ENCODE measurements around the gene ARHGAP12.
"Not testable (repeated sequence)": the region's sequence is repeated elsewhere in the genome, so short reads cannot be mapped to it uniquely, and the experiment has no call there.

The ARHGAP12 gene

DNA sequence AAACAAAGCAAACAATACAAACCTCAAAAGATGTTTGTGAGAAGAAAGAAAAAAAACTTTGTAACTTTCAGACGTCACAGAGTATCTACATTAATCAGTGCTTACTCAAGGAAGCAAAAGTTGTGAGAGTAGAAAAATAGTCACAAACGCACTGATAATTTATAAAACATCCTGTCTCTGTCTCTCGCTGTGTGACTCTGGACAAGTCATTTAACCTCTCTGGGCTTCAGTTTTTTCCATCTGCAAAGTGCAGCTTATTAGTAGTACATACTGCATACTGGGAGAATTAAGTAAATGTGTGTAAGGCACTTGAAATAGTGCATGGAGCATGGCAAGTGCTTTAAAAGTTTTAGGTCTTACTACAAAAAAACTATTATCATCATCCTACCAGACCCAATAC lies 3.8 kb downstream of the ARHGAP12 start:
- DNase-seq = no peak

GRCh38 chr10:31923389-31923788 lies 5.2 kb downstream of the ARHGAP12 start:
- no peak for DNase-seq

DNA sequence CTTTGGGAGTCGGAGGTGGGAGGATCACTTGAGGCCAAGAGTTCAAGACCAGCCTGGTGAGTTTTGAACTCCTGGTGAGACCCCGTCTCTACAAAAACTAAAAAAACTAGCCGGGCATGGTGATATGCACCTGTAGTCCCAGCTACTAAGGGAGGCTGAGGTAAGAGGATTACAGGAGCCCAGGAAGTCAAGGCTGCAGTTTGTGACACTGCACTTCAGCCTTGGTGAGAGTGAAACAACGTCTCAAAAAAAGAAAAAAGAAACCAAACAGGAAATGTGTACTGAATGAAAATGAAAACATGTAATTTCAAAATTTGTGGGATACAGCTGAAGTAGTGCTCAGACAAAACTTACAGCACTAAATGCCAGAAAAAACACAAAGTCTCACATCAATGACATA lies 7.6 kb downstream of the ARHGAP12 start:
- DNase-seq = no peak

- no peak for DNase-seq
Observed at GRCh38 chr10:31920538-31920937, 8.1 kb downstream of the ARHGAP12 start.

GRCh38 chr10:31918671-31919409 lies 9.8 kb downstream of the ARHGAP12 start:
- DNase-seq = no peak

GRCh38 chr10:31914370-31914769 lies 14.3 kb downstream of the ARHGAP12 start:
- no peak for DNase-seq

DNA sequence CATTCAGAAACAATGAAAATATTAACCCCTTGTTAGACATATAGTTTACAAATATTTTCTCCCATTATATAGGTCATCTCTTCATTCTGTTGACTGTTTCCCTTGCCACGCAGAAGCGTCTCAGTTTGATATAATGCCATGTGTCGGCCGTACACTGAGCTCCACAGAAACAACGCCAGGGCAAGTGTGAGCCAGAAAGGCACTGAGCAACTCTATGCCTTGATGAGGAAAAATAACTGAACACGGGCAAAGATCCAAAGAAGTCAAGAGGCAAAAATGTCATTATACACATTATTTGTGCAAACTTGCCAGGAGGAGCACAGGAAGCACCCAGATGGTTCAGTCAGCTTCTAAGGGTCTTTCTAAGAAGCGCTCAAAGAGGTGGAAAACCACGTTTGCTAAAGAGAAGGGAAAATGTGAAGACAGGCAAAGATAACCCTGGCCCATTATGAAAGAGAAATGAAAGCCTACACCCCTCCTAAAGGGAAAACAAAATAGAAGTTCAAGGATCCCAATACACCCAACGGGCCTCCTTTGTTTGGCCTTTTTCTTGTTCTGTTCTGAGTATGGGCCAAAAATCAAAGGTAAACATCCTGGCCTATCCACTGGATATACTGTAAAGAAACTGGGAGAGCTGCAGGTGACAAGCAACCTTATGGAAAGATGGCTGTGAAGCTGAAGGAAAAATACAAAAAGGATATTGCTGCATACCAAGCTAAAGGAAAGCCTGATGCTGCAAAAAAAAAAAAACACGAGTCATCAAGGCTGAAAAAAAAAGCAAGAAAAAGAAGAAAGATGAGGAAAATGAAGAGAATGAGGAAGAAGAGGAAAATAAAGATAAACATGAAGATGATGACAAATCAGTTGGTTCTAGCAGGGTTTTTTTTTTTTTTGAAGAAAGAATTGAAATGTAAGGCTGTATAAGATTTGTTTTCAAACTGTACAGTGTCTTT lies 15.5 kb downstream of the ARHGAP12 start:
- no peak for DNase-seq

- no peak for DNase-seq
Observed at GRCh38 chr10:31912289-31912688, 16.3 kb downstream of the ARHGAP12 start.

GRCh38 chr10:31910016-31910415 lies 18.6 kb downstream of the ARHGAP12 start:
- no peak for DNase-seq

- no peak for DNase-seq
Observed at GRCh38 chr10:31908157-31908556, 20.5 kb downstream of the ARHGAP12 start.

GRCh38 chr10:31906039-31906438 lies 22.6 kb downstream of the ARHGAP12 start:
- no peak for DNase-seq

DNA sequence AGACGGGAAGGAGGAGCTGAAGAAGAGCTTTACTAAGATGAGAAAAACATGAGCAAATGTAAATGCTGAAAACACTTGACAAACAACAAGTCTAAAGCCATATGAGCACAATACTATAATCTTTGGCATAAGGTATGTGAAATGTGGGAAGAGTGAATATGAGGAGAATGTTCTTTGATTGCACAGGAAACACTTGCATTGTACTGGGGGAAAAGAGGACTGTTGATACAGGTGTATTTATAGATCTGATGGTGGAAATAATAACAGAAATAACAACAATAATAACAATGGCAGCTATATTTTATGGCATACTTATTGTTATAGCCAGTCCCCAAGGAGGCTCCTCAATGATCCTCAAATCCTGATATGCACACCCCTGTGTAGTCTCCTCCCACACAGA lies 23.0 kb downstream of the ARHGAP12 start:
- DNase-seq = no peak

DNA sequence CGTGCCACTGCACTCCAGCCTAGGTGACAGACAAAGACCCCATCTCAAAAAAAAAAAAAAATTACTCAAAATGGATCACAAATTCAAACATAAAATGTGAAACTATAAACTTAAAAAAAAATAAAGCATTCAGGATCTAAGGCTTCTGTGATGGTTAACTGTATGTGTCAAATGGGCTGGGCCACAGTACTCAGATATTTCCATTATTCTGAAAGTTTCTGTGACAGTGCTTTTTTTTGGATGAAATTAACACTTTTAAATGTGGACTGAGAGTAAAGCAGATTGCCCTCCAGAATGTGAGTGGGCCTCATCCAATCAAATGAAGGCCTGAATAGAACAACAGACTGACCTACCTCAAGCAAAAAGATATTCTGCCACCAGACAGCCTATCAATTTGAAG lies 26.0 kb downstream of the ARHGAP12 start:
- DNase-seq = no peak

GRCh38 chr10:31897506-31897905 lies 31.1 kb downstream of the ARHGAP12 start:
- no peak for DNase-seq

DNA sequence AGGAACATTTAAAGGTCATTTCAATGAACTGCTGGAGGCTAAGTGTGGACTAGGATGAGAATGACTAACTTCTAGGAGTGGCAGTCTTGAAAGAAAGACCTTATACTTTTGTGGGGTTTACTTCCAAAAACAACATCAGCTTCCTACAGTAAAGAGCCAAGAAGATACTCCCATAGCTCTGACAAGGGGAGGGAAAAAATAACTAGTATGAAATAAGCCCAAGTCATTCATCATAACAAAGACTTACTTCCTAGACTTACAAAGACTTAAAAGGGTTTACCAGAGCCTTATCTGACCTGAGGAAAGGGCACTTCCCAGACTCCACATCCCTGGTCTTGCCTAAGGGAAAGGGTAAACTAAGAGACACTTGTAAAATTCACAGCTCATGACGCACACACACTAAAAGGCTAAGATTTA lies 31.7 kb downstream of the ARHGAP12 start:
- DNase-seq = no peak

DNA sequence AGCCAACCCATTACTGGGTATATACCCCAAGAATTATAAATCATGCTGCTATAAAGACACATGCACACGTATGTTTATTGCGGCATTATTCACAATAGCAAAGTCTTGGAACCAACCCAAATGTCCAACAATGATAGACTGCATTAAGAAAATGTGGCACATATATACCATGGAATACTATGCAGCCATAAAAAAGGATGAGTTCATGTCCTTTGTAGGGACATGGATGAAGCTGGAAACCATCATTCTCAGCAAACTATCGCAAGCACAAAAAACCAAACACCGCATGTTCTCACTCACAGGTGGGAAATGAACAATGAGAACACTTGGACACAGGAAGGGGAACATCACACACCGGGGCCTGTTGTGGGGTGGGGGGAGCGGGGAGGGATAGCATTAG lies 32.9 kb downstream of the ARHGAP12 start:
- not testable (repeated sequence) for DNase-seq

- DNase-seq = no peak
Observed at GRCh38 chr10:31888442-31888841, 40.2 kb downstream of the ARHGAP12 start.

DNA sequence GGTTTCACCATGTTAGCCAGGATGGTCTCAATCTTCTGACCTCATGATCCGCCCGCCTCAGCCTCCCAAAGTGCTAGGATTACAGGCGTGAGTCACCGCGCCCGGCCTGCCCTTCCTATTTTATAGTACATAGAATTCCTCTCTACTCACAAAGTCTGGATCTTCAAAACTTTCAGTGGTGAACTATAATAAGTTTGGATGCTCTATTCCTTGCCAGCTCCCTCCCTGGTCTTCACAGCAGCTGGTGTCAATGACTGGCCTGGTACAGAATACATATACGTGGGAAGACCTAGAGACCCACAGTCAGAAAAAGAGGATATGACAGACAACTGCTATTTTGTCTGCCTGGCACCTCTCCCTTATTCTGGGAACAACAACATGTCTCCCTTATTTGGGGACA lies 40.8 kb downstream of the ARHGAP12 start:
- no peak for DNase-seq

DNA sequence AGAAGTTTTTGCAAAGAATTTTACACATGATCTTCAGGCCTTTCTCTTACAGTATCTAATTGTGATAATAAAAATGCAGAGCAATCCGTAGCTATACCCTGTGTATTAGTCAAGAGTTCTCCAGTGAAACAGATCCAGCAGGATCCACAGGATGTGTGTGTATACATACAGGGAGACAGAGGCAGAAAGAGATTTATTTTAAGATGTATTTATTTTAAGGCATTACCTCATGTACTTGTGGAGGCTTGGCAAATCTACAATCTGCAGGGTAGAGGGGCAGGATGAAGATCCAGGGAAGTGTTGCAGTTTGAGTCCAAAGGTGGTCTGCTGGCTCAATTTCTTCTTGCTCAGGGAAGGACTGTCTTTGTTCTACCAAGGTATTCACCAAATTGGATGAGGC lies 41.7 kb downstream of the ARHGAP12 start:
- DNase-seq = no peak

DNA sequence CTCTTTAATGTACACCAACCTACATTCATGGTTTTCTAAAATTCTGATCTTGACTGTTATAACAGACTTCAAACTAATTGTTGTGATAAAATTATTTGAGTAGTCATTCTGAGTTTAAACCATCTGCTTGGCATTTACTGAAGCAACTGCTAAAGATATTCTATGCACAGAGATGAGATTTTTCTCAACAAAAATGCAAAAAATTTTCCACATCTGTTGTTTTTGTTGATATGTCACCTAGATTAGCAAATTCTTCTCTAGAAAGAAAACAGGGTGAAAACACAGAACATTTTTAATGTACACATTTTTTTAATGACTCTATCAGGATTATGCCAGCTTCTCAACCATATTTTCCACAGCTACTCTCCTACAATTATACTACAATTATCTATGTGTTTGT lies 42.7 kb downstream of the ARHGAP12 start:
- no peak for DNase-seq

DNA sequence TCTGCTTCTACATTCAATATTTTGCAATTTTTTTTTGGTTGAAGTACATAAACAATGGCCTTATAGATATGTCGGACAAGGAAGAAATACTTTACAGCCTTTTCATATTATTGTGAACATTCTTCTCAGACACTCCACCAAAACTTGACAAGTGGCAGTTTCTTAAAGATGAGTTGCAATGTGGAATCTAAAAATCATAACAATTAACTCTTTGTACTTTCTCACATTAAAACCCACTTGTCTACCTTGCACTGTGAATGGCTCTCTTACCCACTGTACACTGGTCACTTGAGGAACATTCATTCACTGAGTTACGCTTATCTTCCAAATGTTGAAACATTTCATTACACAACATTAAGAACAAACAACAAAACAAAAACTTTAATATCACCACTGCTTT lies 44.2 kb downstream of the ARHGAP12 start:
- no peak for DNase-seq

- DNase-seq = no peak
Observed at GRCh38 chr10:31883397-31883796, 45.2 kb downstream of the ARHGAP12 start.

DNA sequence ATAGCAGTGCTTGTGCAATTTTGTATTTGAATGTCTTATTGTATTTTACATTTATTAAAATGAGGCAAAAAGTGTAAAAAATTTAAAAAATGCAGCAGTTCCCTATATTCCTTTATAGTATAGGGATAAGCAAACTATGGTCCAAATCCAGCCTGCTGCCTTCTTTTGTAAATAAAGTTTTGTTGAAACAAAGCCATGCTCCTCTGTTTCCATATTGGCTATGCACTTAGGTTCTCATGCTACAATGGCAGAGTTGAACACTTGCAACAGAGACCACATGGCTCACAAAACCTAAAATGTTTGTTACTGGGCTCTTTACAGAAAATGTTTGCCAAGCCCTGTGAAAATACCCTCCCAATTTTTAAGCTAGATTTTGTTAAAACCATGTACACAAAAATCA lies 50.1 kb downstream of the ARHGAP12 start:
- no peak for DNase-seq
